ENCODE measurements around the gene FRMD4A.

The FRMD4A gene

GRCh38 chr10:14330388-14331061 lies at the start of gene FRMD4A:
FRMD4A (minus strand) TSS chr10:14330924.
- TF ChIP-seq CTCF (IDR thresholded peaks at IDR 0.05): no peak

DNA sequence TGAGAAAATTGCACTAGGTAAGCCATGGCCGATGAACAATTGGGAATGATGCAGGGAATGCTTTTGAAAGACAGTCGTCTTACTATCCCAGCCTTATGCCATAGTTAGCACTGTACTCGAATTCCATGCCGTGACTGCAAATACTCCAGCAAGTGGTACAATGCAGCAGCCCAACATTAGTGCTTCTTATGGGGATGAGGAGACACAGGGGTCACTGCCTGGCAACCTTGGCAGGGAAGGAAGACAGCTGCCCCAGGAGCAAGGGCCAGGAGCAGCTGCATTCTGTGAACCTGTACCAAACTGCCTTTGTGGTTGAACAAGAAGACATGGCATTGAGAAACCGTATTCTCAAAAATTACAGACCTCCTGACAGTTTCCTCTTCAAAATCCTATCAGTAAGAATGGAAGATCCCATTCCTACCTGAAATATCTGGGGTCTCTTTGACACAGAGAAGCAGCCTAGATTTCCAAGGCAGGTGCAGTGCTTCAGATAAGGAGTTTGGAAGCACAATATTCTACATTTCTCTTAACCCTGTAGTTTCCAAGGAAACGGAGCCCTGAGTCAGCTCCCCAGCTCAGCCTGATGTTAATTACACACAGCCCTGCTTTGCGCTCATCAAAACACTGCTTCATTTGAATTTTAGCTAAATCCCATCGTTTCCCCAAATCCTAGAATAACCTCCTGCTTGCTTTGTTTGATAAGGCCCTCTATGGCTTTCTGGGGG lies 49.0 kb upstream of the FRMD4A start:
- no peaks in the 10 kb centered on the region for H3K9me3 ChIP-seq

More at GRCh38 chr10:14330388-14331061, at the start of gene FRMD4A:
- H3K4me1 ChIP-seq (ENCODE audit: control insufficient read depth in 1 of 2, insufficient read depth in 1 of 2, low read depth in 1 of 2, low read length in 1 of 2): no peaks in the 10 kb centered on the region
- no peaks in the 10 kb centered on the region for H3K36me3 ChIP-seq
- no peak within 1 kb of the TSS for H3K4me3 ChIP-seq (ENCODE audit: low read depth in 1 of 2, low read length in 1 of 2)
- H3K27ac ChIP-seq: no peak within 1 kb of the TSS
- no peaks in the 10 kb centered on the region for H3K9me3 ChIP-seq
- peaks cover 76% of the 10 kb centered on the region for H3K27me3 ChIP-seq

GRCh38 chr10:14378387-14378960 lies 47.8 kb upstream of the FRMD4A start:
- H3K27me3 ChIP-seq: peaks cover 7% of the 10 kb centered on the region
- no peak for TF ChIP-seq CTCF (IDR thresholded peaks at IDR 0.05)
- no peak overlapping the region for H3K4me3 ChIP-seq (ENCODE audit: low read depth in 1 of 2, low read length in 1 of 2)
- H3K9me3 ChIP-seq: no peaks in the 10 kb centered on the region
- no peaks in the 10 kb centered on the region for H3K36me3 ChIP-seq
- H3K4me1 ChIP-seq (ENCODE audit: control insufficient read depth in 1 of 2, insufficient read depth in 1 of 2, low read depth in 1 of 2, low read length in 1 of 2): no peaks in the 10 kb centered on the region
- H3K27ac ChIP-seq: no peak overlapping the region

More for the DNA sequence above, 49.0 kb upstream of the FRMD4A start:
- Histone ChIP-seq H3K27ac (no peak overlapping the region), H3K4me1 (ENCODE audit: control insufficient read depth in 1 of 2, insufficient read depth in 1 of 2, low read depth in 1 of 2, low read length in 1 of 2) (no peaks in the 10 kb centered on the region), H3K4me3 (ENCODE audit: low read depth in 1 of 2, low read length in 1 of 2) (no peak overlapping the region), H3K27me3 (peaks cover 7% of the 10 kb centered on the region), H3K36me3 (no peaks in the 10 kb centered on the region)
- TF ChIP-seq CTCF (IDR thresholded peaks at IDR 0.05): no peak

- H3K27me3 ChIP-seq: peaks cover 14% of the 10 kb centered on the region
- no peaks in the 10 kb centered on the region for H3K9me3 ChIP-seq
- no peak overlapping the region for H3K27ac ChIP-seq
- TF ChIP-seq CTCF (IDR thresholded peaks at IDR 0.05): no peak
- H3K4me1 ChIP-seq (ENCODE audit: control insufficient read depth in 1 of 2, insufficient read depth in 1 of 2, low read depth in 1 of 2, low read length in 1 of 2): no peaks in the 10 kb centered on the region
- H3K36me3 ChIP-seq: no peaks in the 10 kb centered on the region
- no peak overlapping the region for H3K4me3 ChIP-seq (ENCODE audit: low read depth in 1 of 2, low read length in 1 of 2)
Measured at GRCh38 chr10:14377591-14378175, 47.0 kb upstream of the FRMD4A start.

DNA sequence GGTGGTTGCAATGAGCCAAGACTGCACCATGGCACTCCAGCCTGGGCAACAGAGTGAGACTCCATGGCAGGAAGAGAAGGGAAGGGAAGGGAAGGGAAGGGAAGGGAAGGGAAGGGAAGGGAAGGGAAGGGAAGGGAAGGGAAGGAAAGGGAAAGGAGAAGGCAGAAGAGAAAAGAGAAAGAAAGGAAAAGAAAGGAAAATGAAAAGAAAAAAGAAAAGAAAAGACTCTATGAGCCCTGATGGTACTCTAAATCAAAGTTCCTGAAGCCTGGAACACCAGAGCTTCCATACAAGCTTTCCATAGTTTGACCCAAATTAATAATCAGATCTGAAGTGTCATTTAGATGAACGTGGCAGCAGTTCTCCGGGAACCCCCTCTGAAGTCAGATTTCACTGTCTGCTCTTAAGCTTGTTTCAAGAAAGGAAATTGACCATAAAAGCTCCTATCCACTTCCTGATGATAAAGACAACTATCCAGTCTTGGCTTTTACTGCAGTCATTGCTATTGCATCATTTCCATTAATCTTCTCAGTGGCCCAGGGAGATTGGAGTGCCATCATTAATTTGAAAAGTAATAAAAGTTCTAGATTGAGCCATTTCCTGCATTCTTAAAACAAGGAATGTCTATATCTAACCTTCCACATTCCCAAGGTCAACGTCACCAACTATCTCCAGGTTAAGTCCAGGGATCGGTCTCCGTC lies 44.2 kb upstream of the FRMD4A start:
- peaks cover 9% of the 10 kb centered on the region for H3K27me3 ChIP-seq
- no peaks in the 10 kb centered on the region for H3K9me3 ChIP-seq
- no peak overlapping the region for H3K27ac ChIP-seq
- no peak for TF ChIP-seq CTCF (IDR thresholded peaks at IDR 0.05)
- no peaks in the 10 kb centered on the region for H3K4me1 ChIP-seq (ENCODE audit: control insufficient read depth in 1 of 2, insufficient read depth in 1 of 2, low read depth in 1 of 2, low read length in 1 of 2)
- H3K36me3 ChIP-seq: no peaks in the 10 kb centered on the region
- no peak overlapping the region for H3K4me3 ChIP-seq (ENCODE audit: low read depth in 1 of 2, low read length in 1 of 2)
